Osteocyte (in vitro differentiated cells): ENCODE measurements around the gene CADPS2. TPM values are rescaled to one million over a fixed set of nuclear protein-coding genes. Genes with fewer than 3 reads are reported as not detected.

Experiments used
- DNase-seq: peaks from one replicate; pipeline ENCODE4 v3.0.0; 2021; ENCODE audit warnings: mixed read lengths; ENCODE audit not compliant: unreplicated experiment; ENCODE audit errors: extremely low spot score
- H3K27ac Mint-ChIP-seq: one replicate; pipeline ENCODE4 v1.8.0; 2021; ENCODE audit warnings: mild to moderate bottlenecking, mixed read lengths; ENCODE audit not compliant: unreplicated experiment
- H3K27me3 Mint-ChIP-seq: one replicate; pipeline ENCODE4 v1.8.0; 2021; ENCODE audit warnings: mixed read lengths; ENCODE audit not compliant: unreplicated experiment
- H3K36me3 Mint-ChIP-seq: one replicate; pipeline ENCODE4 v1.8.0; 2021; ENCODE audit warnings: mixed read lengths; ENCODE audit not compliant: unreplicated experiment
- H3K4me1 Mint-ChIP-seq: one replicate; pipeline ENCODE4 v1.8.0; 2021; ENCODE audit warnings: mixed read lengths; ENCODE audit not compliant: unreplicated experiment
- H3K4me3 Mint-ChIP-seq: one replicate; pipeline ENCODE4 v1.8.0; 2021; ENCODE audit warnings: mild to moderate bottlenecking, moderate library complexity, mixed read lengths; ENCODE audit not compliant: unreplicated experiment
- H3K9me3 Mint-ChIP-seq: one replicate; pipeline ENCODE4 v1.8.0; 2021; ENCODE audit warnings: mixed read lengths; ENCODE audit not compliant: unreplicated experiment
- total RNA-seq: library from RNA; stranded (reverse); gene quantifications from 2 replicates; pipeline ENCODE4 v1.2.1, GENCODE V29; 2021
- TF ChIP-seq, protein P1 (sequence below): fragments of 200-600 bp; sonication (generic); IDR thresholded peaks from 2 replicates; pipeline ENCODE4 v1.5.0; 2021; ENCODE audit warnings: antibody characterized with exemption, mild to moderate bottlenecking, moderate library complexity

The CADPS2 gene
- total RNA-seq, 1 donor from 2014 or later = 0.81 TPM

- TF ChIP-seq, protein P1, sequence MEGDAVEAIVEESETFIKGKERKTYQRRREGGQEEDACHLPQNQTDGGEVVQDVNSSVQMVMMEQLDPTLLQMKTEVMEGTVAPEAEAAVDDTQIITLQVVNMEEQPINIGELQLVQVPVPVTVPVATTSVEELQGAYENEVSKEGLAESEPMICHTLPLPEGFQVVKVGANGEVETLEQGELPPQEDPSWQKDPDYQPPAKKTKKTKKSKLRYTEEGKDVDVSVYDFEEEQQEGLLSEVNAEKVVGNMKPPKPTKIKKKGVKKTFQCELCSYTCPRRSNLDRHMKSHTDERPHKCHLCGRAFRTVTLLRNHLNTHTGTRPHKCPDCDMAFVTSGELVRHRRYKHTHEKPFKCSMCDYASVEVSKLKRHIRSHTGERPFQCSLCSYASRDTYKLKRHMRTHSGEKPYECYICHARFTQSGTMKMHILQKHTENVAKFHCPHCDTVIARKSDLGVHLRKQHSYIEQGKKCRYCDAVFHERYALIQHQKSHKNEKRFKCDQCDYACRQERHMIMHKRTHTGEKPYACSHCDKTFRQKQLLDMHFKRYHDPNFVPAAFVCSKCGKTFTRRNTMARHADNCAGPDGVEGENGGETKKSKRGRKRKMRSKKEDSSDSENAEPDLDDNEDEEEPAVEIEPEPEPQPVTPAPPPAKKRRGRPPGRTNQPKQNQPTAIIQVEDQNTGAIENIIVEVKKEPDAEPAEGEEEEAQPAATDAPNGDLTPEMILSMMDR = no peak
- DNase-seq = no peak
- Mint-ChIP-seq H3K9me3 (peaks cover 6% of the 10 kb centered on the region), H3K27ac (no peak overlapping the region), H3K4me1 (peaks cover 11% of the 10 kb centered on the region), H3K36me3 (no peaks in the 10 kb centered on the region), H3K27me3 (peaks cover 87% of the 10 kb centered on the region), H3K4me3 (peak overlapping the region; percentile 47)
These were observed 575.1 kb downstream of the CADPS2 start for GRCh38 chr7:122311050-122311700.

DNA sequence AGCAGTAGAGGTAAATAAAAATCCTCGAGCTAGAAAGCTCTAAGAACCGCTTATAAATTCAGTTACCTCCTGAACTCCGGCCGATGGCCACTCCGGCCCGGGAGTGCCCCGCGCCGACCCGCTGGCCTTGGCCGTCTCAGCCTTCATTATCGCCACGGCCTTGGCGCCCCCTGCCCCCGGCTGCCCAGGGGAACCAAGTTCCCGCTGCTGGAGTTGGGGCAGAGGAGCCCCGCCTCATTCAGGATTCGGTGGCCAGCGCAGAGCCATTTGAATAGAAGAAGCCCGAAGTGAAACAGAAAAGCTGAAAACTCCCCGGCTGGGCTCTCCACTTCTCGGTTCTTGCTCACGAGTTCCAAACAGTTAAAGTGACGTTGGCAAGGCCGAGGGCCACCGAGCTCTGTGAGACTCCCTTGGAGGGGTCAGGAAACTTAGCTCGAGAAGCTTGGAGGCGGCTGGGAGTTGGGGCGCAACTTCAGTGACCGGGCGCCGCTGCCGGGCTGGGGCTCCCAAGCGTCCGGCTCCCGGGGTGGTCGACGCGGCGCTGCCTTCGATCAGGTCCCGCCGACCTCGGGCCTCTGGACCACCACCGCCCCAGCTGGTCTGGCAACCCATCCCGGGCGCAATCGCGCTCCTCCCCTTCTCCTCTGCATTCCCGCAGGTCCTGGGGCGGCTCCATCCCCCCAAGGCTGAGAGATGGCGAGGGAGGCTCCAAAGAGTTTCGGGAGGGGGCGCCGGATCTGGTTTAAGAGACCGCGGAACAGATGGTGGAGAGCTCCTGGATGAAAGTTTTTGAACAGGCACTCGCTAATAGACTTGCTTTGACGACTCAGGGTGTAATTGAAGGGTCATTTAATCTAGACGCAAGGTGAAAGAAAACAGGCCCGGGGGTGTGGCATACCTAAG is 575.9 kb downstream of the CADPS2 start:
- Mint-ChIP-seq H3K27ac (no peak overlapping the region), H3K4me3 (peak overlapping the region; percentile 66), H3K36me3 (no peaks in the 10 kb centered on the region), H3K9me3 (peaks cover 2% of the 10 kb centered on the region), H3K4me1 (peaks cover 18% of the 10 kb centered on the region), H3K27me3 (peaks cover 87% of the 10 kb centered on the region)
- TF ChIP-seq, protein P1 = no peak
- DNase-seq = peak; percentile 81

DNA sequence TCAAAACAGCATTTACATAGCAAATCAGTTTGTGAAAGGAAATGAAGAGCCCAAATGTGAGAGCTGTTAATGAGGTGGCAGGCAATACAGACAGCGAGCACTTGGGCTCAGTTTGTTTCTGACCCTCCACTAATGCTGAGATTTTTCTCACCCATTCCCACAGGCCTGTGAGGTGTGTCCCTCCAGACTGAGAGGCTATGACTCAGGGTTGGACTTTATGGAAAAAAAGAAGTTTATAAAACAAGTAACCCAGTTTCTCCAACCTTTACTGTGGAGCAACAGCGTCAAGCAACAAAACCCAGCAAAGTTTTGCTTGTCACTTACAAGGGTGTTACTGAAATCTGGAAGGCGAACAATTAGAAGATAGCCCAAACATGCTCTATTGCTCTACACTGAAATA is 576.8 kb downstream of the CADPS2 start:
- Mint-ChIP-seq H3K4me1 (peaks cover 26% of the 10 kb centered on the region), H3K36me3 (no peaks in the 10 kb centered on the region), H3K9me3 (no peaks in the 10 kb centered on the region), H3K27me3 (peaks cover 86% of the 10 kb centered on the region), H3K27ac (no peak overlapping the region), H3K4me3 (peak overlapping the region; percentile 66)
- no peak for DNase-seq
- TF ChIP-seq, protein P1 = no peak

- Mint-ChIP-seq H3K4me1 (peaks cover 33% of the 10 kb centered on the region), H3K27me3 (peaks cover 88% of the 10 kb centered on the region), H3K9me3 (no peaks in the 10 kb centered on the region), H3K4me3 (no peak overlapping the region), H3K27ac (no peak overlapping the region), H3K36me3 (no peaks in the 10 kb centered on the region)
- DNase-seq = no peak
- TF ChIP-seq, protein P1 = no peak
These were observed 579.0 kb downstream of the CADPS2 start for GRCh38 chr7:122307228-122307621.
